Measurements from ENCODE around the gene NDFIP1. TPM values are rescaled to one million over a fixed set of nuclear protein-coding genes. Genes with fewer than 3 reads are reported as not detected.

The NDFIP1 gene
- total and polyA plus RNA-seq, 2 experiments from 2014 or later = 63.8 to 85.0 TPM

DNA sequence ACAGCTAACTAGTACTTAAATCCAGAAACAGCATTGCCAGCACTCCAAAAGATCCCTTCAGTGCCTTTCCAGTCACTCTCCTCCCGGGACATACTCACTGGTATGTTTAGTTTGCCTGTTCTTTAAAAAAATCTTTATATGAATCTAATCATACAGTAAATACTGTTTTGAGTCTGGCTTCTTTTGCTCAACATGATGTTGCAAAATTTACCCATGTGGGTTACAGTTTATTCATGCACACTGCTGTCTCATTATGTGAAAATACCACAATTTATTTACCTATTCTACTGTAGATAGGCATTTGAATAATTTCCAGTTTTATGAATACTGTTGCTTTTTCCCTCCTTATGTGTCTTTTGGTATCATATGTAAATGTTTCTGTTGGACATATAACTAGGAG is 13.5 kb downstream of the NDFIP1 start:
- Histone ChIP-seq H3K4me1 (ENCODE audit: insufficient read depth) (peaks cover 6% of the 10 kb centered on the region), H3K4me2 (no peak overlapping the region), H3K27me3 (no peaks in the 10 kb centered on the region), H4K20me1 (ENCODE audit: insufficient read depth, poor library complexity, severe bottlenecking) (peaks cover 77% of the 10 kb centered on the region), H2AFZ (no peak overlapping the region), H3K4me3 (no peak overlapping the region), H3K79me2 (peaks cover 100% of the 10 kb centered on the region), H3K36me3 (replicated peaks; ENCODE audit: insufficient read depth, low read depth) (no peaks in the 10 kb centered on the region), H3K9me2 (replicated peaks; ENCODE audit: insufficient read depth) (no peaks in the 10 kb centered on the region), H3K27ac (no peak overlapping the region), H3K9me3 (ENCODE audit: low read depth) (no peaks in the 10 kb centered on the region)
- 24% methylated on average over 1 of the region's 1 CpG for WGBS (ENCODE audit: low lambda C conversion rate, missing lambda C conversion rate)
- DNase-seq (ENCODE audit: low spot score) = no peak
- TF ChIP-seq EZH2phosphoT487 (IDR thresholded peaks at IDR 0.05; ENCODE audit: low read depth, severe bottlenecking, unreplicated experiment) (no peak), EZH2 (IDR thresholded peaks at IDR 0.05; ENCODE audit: borderline replicate concordance) (no peak)
- TF ChIP-seq, protein P1, sequence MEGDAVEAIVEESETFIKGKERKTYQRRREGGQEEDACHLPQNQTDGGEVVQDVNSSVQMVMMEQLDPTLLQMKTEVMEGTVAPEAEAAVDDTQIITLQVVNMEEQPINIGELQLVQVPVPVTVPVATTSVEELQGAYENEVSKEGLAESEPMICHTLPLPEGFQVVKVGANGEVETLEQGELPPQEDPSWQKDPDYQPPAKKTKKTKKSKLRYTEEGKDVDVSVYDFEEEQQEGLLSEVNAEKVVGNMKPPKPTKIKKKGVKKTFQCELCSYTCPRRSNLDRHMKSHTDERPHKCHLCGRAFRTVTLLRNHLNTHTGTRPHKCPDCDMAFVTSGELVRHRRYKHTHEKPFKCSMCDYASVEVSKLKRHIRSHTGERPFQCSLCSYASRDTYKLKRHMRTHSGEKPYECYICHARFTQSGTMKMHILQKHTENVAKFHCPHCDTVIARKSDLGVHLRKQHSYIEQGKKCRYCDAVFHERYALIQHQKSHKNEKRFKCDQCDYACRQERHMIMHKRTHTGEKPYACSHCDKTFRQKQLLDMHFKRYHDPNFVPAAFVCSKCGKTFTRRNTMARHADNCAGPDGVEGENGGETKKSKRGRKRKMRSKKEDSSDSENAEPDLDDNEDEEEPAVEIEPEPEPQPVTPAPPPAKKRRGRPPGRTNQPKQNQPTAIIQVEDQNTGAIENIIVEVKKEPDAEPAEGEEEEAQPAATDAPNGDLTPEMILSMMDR (IDR thresholded peaks at IDR 0.05; ENCODE audit: poor library complexity) = no peak

DNA sequence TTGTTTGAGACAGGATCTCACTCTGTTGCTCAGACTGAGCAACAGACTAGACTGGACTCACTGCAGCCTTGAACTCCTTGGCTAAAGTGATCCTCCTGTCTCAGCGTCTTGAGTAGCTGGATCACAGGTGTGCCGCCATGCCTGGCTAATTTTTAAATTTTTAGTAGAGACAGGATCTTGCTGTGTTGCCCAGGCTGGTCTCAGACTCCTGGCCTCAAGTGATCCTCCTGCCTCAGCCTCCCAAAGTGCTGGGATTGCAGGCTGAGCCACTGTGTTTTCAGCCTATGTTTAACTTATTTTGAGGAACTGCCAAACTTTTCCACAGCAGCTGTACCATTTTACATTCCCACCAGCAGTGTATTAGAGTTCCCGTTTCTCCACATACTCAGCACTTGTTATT is 16.8 kb downstream of the NDFIP1 start:
- H3K4me3 ChIP-seq = no peak overlapping the region
- H3K9me3 ChIP-seq (ENCODE audit: low read depth) = no peaks in the 10 kb centered on the region
- H3K4me2 ChIP-seq = no peak overlapping the region
- peaks cover 72% of the 10 kb centered on the region for H4K20me1 ChIP-seq (ENCODE audit: insufficient read depth, poor library complexity, severe bottlenecking)
- no peaks in the 10 kb centered on the region for H3K9me2 ChIP-seq (replicated peaks; ENCODE audit: insufficient read depth)
- 94% methylated on average over 3 of the region's 3 CpGs for WGBS (ENCODE audit: low lambda C conversion rate, missing lambda C conversion rate)
- H3K36me3 ChIP-seq (replicated peaks; ENCODE audit: insufficient read depth, low read depth) = no peaks in the 10 kb centered on the region
- TF ChIP-seq, protein P1 (IDR thresholded peaks at IDR 0.05; ENCODE audit: poor library complexity) = no peak
- TF ChIP-seq EZH2 (IDR thresholded peaks at IDR 0.05; ENCODE audit: borderline replicate concordance) = no peak
- no peak for TF ChIP-seq EZH2phosphoT487 (IDR thresholded peaks at IDR 0.05; ENCODE audit: low read depth, severe bottlenecking, unreplicated experiment)
- H2AFZ ChIP-seq = no peak overlapping the region
- DNase-seq (ENCODE audit: low spot score) = no peak
- H3K27me3 ChIP-seq = no peaks in the 10 kb centered on the region
- H3K27ac ChIP-seq = no peak overlapping the region
- H3K4me1 ChIP-seq (ENCODE audit: insufficient read depth) = no peaks in the 10 kb centered on the region
- H3K79me2 ChIP-seq = peaks cover 99% of the 10 kb centered on the region

- H4K20me1 ChIP-seq (ENCODE audit: insufficient read depth, poor library complexity, severe bottlenecking) = peaks cover 70% of the 10 kb centered on the region
- no peaks in the 10 kb centered on the region for H3K9me3 ChIP-seq (ENCODE audit: low read depth)
- peaks cover 99% of the 10 kb centered on the region for H3K79me2 ChIP-seq
- no peaks in the 10 kb centered on the region for H3K36me3 ChIP-seq (replicated peaks; ENCODE audit: insufficient read depth, low read depth)
- no peak overlapping the region for H2AFZ ChIP-seq
- TF ChIP-seq EZH2phosphoT487 (IDR thresholded peaks at IDR 0.05; ENCODE audit: low read depth, severe bottlenecking, unreplicated experiment) (no peak), EZH2 (IDR thresholded peaks at IDR 0.05; ENCODE audit: borderline replicate concordance) (no peak)
- TF ChIP-seq, protein P1 (IDR thresholded peaks at IDR 0.05; ENCODE audit: poor library complexity) = no peak
- no peak for DNase-seq (ENCODE audit: low spot score)
- no peaks in the 10 kb centered on the region for H3K4me1 ChIP-seq (ENCODE audit: insufficient read depth)
- no peak overlapping the region for H3K27ac ChIP-seq
- no peak overlapping the region for H3K4me3 ChIP-seq
- no peaks in the 10 kb centered on the region for H3K27me3 ChIP-seq
- H3K4me2 ChIP-seq = no peak overlapping the region
- no peaks in the 10 kb centered on the region for H3K9me2 ChIP-seq (replicated peaks; ENCODE audit: insufficient read depth)
These were observed 17.4 kb downstream of the NDFIP1 start for GRCh38 chr5:142125963-142126362.

DNA sequence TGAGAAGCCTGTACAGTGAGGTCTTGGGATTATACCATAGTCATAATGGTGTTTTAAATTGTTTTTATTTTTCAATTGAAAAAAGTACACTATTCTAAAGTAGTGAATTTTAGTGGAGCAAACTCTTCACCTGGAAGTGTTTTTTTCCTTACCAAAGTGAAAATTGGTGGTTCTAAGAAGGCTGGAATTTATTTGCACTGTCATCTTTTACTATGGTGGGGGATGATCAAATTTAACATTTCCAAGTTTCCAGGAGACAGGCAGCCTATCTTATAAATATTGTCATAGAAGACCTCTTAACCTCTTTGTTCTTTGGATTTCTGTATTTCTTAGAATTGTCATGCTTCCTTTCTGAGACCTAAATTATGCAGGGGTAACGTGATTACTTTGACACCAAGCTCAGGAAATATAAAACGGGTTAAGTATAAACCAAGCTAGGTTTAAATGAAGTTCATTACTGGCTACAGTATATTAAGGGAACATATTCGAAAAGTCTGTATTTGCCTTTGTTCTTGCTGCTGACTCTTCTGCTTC is 20.2 kb downstream of the NDFIP1 start:
- Histone ChIP-seq H3K27me3 (no peaks in the 10 kb centered on the region), H2AFZ (no peak overlapping the region), H3K4me2 (no peak overlapping the region), H3K4me3 (no peak overlapping the region), H4K20me1 (ENCODE audit: insufficient read depth, poor library complexity, severe bottlenecking) (peaks cover 61% of the 10 kb centered on the region), H3K9me2 (replicated peaks; ENCODE audit: insufficient read depth) (no peaks in the 10 kb centered on the region), H3K79me2 (peaks cover 92% of the 10 kb centered on the region), H3K4me1 (ENCODE audit: insufficient read depth) (no peaks in the 10 kb centered on the region), H3K9me3 (ENCODE audit: low read depth) (no peaks in the 10 kb centered on the region), H3K27ac (no peak overlapping the region), H3K36me3 (replicated peaks; ENCODE audit: insufficient read depth, low read depth) (no peaks in the 10 kb centered on the region)
- no peak for DNase-seq (ENCODE audit: low spot score)
- TF ChIP-seq, protein P1 (IDR thresholded peaks at IDR 0.05; ENCODE audit: poor library complexity) = no peak
- no peak for TF ChIP-seq EZH2phosphoT487 (IDR thresholded peaks at IDR 0.05; ENCODE audit: low read depth, severe bottlenecking, unreplicated experiment)
- no peak for TF ChIP-seq EZH2 (IDR thresholded peaks at IDR 0.05; ENCODE audit: borderline replicate concordance)
- WGBS (ENCODE audit: low lambda C conversion rate, missing lambda C conversion rate) = 66% methylated on average over 3 of the region's 3 CpGs
